NOMO-1 treated with dmso at 0.1 percent for 144 hours (cell line): ENCODE results near the gene REL.

Experiments used
- DNase-seq: peaks from one replicate; lab custom pipeline; 2025; ENCODE audit not compliant: unreplicated experiment; lab: John Stamatoyannopoulos, UW

Gene REL

DNA sequence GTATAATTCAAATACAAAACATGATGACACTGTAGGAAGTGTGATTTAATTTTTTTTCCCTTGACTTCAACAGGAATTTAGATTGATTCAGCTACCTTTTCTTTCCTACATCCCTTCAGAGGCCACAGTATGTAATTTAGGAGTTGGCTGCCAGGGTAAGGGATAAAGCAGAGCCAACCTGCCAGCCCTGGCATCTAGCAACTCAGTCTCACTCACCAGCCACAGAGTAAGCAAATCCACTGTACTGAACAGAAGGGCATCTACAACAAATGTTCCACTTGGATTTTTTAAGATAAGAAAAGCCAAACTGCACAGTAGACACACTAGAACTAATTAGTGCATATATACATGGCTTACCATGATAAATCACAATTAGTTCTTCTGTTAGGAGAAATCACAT lies 81.8 kb downstream of the REL start:
- no peak for DNase-seq

DNA sequence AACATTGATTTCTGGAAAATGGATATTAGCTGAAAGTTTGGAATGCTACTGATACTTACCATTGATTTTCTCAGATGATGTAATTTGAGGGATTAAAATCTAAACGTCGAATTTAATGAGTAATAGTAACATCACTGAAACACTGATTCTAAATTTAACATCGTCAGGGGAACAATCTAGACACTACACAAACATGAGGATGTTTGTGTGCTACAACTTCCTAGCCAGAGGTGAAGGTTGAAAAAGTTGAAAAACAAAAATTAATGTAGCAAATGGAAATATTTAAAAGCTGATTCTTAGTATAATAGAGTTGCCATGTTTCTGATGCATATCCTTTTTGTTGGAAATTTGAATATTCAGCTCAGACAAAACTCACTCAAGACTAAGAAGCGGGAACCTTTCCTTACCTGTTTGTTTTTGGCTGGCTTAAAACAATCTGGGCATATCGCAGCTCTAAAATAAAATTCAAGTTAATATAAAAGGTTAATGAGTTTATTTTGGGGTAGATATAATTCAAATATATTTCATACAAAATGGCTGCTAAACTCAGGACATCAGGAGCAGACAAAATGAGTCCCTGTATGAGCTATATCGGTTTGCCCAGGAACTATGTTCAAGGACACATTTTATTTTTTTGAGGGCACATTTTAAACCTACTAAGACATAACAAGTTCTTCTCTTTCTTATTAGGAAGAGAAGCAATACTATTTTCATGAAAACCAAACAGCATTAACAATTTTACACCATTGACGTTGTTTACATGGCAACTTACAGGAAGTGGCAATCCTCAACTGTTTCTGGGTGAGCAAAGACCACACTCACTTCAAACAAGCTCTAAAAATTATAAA lies 83.5 kb downstream of the REL start:
- DNase-seq = no peak

GRCh38 chr2:60965499-60965785 lies 84.1 kb downstream of the REL start:
- DNase-seq = no peak

- DNase-seq = no peak
Measured at GRCh38 chr2:60966507-60967405, 85.4 kb downstream of the REL start.

DNA sequence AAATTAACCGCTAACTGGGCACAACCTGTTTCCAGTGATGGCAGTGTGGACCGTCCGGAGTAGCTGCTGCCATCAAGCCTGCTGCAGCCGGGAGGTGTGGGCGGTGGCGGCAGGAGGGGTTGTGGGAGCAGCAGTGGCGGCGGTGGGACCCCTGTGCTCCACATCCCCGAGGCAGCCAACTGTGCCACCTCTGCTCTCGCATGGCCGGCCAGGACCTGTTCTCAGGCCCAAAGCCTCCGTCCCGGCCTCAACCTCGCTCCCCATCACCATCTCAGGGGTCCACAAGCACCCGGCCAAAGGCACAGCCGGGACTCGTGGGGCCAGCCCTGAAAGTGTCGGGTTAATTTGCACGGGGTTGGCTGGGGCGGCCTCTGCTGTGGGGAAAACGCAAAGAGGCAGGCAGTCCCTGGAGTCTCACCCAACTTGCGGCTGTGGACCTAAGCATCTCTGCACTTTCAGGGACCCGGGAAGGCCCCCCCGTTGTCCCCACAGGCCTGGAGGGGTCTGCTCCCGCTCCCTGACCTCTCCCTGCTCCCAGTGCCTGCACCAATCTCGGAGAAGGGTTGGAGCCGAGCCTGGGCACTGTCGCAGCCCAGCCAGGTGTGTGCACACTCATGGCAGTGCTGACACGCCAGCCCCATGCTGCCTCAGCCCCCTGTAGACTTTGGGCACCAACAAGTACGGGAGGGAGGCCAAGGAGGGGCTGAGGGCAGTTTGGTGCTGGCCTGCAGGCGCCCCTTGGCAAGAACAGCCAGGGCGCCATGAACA lies 91.7 kb downstream of the REL start:
- DNase-seq = no peak

GRCh38 chr2:60973705-60974104 lies 92.3 kb downstream of the REL start:
- no peak for DNase-seq

DNA sequence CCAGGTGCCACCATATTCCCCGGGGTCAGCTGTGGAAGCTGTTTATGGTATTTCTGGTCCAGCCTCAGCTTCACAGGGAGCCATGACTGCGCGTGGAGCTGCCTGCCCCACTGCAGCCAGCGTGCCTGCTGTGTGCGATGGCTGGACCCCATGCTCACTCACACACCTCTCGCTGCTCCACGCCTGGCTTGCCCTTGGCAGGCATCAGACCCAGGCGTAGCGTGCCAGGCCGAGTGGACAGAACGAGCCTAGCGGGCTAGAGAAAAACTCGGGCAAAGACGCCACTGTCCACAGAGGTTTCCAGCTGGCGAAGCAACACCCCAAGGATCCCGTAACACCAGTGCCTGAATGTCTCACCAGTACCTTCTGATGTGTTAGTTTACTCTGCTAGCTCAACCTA lies 93.3 kb downstream of the REL start:
- no peak for DNase-seq
